CD8-positive, alpha-beta memory T cell (primary cell): Measurements from ENCODE around the gene CDHR3. TPM values are rescaled to one million over a fixed set of nuclear protein-coding genes. Genes with fewer than 3 reads are reported as not detected.

Source experiments
- CTCF ChIA-PET: fragments of 350-600 bp; sonication (Branson Sonifier 250); formaldehyde crosslinking; loops from one replicate; lab custom pipeline; 2021; ENCODE audit warnings: antibody characterized with exemption; lab: Charles Lee
- POLR2A ChIA-PET: fragments of 350-600 bp; sonication (Branson Sonifier 250); formaldehyde crosslinking; loops from one replicate; lab custom pipeline; 2021; ENCODE audit warnings: antibody characterized with exemption; lab: Charles Lee
- DNase-seq, 5 donors: peaks; one replicate each; pipeline versions ENCODE4 v3.0.0 to v3.0.0-alpha.2; 2020 to 2022; ENCODE audit warnings: mixed read lengths in 1 of 5
- H3K27ac ChIP-seq: one replicate; pipeline ENCODE4 v1.7.0; 2013; ENCODE audit warnings: low read depth, mild to moderate bottlenecking, low read length, moderate library complexity
- H3K27me3 ChIP-seq: 2 replicates; pipeline ENCODE4 v1.7.0; 2013; ENCODE audit warnings: low read length, mild to moderate bottlenecking; ENCODE audit not compliant: insufficient read depth, poor library complexity, severe bottlenecking
- H3K36me3 ChIP-seq: 2 replicates; pipeline ENCODE4 v1.7.0; 2013; ENCODE audit warnings: mild to moderate bottlenecking, low read length, moderate library complexity; ENCODE audit not compliant: insufficient read depth
- H3K4me1 ChIP-seq: 2 replicates; pipeline ENCODE4 v1.7.0; 2013; ENCODE audit warnings: mild to moderate bottlenecking, low read length, moderate library complexity; ENCODE audit not compliant: insufficient read depth
- H3K4me3 ChIP-seq: 2 replicates; pipeline ENCODE4 v1.7.0; 2013; ENCODE audit warnings: mild to moderate bottlenecking, low read length
- H3K9me3 ChIP-seq: 2 replicates; pipeline ENCODE4 v1.7.0; 2013; ENCODE audit warnings: mild to moderate bottlenecking, low read length
- H3K27ac Mint-ChIP-seq, 8 donors: one replicate each; pipeline ENCODE4 v1.8.0; 2020 to 2021; ENCODE audit warnings: mixed read lengths in 8 of 8, mild to moderate bottlenecking in 6 of 8, inconsistent platforms in 3 of 8, moderate library complexity in 3 of 8
- H3K27me3 Mint-ChIP-seq, 2 donors: one replicate each; pipeline ENCODE4 v1.8.0; 2020 to 2021; ENCODE audit warnings: mixed read lengths in 2 of 2, mild to moderate bottlenecking in 1 of 2, moderate library complexity in 1 of 2
- H3K36me3 Mint-ChIP-seq, 3 donors: one replicate each; pipeline ENCODE4 v1.8.0; 2020 to 2021; ENCODE audit warnings: mixed read lengths in 3 of 3, inconsistent platforms in 1 of 3, mild to moderate bottlenecking in 1 of 3
- H3K4me1 Mint-ChIP-seq, 3 donors: one replicate each; pipeline ENCODE4 v1.8.0; 2020 to 2021; ENCODE audit warnings: mixed read lengths in 3 of 3, inconsistent platforms in 1 of 3, mild to moderate bottlenecking in 1 of 3
- H3K4me3 Mint-ChIP-seq, 7 donors: one replicate each; pipeline ENCODE4 v1.8.0; 2020 to 2021; ENCODE audit warnings: mixed read lengths in 7 of 7, mild to moderate bottlenecking in 6 of 7, moderate library complexity in 4 of 7, inconsistent platforms in 2 of 7
- H3K9me3 Mint-ChIP-seq, 5 donors: one replicate each; pipeline ENCODE4 v1.8.0; 2020 to 2022; ENCODE audit warnings: mixed read lengths in 5 of 5, mild to moderate bottlenecking in 3 of 5, moderate library complexity in 2 of 5, inconsistent platforms in 1 of 5
- polyA plus RNA-seq: library from polyadenylated mRNA; unstranded; fragments of 300-500 nt; fragmentation: Illumina TruSeq; gene quantifications from one replicate; pipeline ENCODE4 v1.2.3, GENCODE V29; 2021
- total RNA-seq, 2 experiments: library from RNA; stranded (reverse); gene quantifications; one replicate each; pipeline ENCODE4 v1.2.3, GENCODE V29; 2021

The CDHR3 gene
- total and polyA plus RNA-seq, 3 experiments from 2014 or later: 0.55 to 1.7 (median 1.4) TPM

- no peaks in the 10 kb centered on the region for H3K36me3 ChIP-seq
- H3K4me1 ChIP-seq: no peaks in the 10 kb centered on the region
- no peak overlapping the region for H3K4me3 Mint-ChIP-seq
- DNase-seq: no peak
- ChIA-PET POLR2A (no interaction called here), CTCF (no interaction called here)
- H3K4me1 Mint-ChIP-seq: no peaks in the 10 kb centered on the region
- no peak overlapping the region for H3K27ac ChIP-seq
- no peaks in the 10 kb centered on the region for H3K27me3 ChIP-seq
- H3K36me3 Mint-ChIP-seq: no peaks in the 10 kb centered on the region
- no peaks in the 10 kb centered on the region for H3K9me3 ChIP-seq
- no peaks in the 10 kb centered on the region for H3K27me3 Mint-ChIP-seq
- H3K9me3 Mint-ChIP-seq: no peaks in the 10 kb centered on the region
- no peak overlapping the region for H3K4me3 ChIP-seq
- H3K27ac Mint-ChIP-seq: peak overlapping the region in 1 of 8 donors; percentile 61
Measured at GRCh38 chr7:105990727-105991453, 27.8 kb downstream of the CDHR3 start.

GRCh38 chr7:105992905-105993304 is 29.8 kb downstream of the CDHR3 start:
- POLR2A ChIA-PET: no interaction called here
- no peaks in the 10 kb centered on the region for H3K4me1 Mint-ChIP-seq
- no peaks in the 10 kb centered on the region for H3K9me3 ChIP-seq
- no peak overlapping the region for H3K4me3 Mint-ChIP-seq
- no peaks in the 10 kb centered on the region for H3K4me1 ChIP-seq
- H3K27ac ChIP-seq: no peak overlapping the region
- CTCF ChIA-PET: interaction anchor here (1.6 to 1.7 kb wide), 2 partner anchors 19 to 336 kb away, joined by 3 to 4 read pairs; no protein-coding TSS in a partner anchor
- no peaks in the 10 kb centered on the region for H3K27me3 Mint-ChIP-seq
- no peaks in the 10 kb centered on the region for H3K36me3 ChIP-seq
- no peaks in the 10 kb centered on the region for H3K27me3 ChIP-seq
- no peak overlapping the region for H3K27ac Mint-ChIP-seq
- DNase-seq: peak in 1 of 5 donors; percentile 40
- H3K4me3 ChIP-seq: no peak overlapping the region
- no peaks in the 10 kb centered on the region for H3K36me3 Mint-ChIP-seq
- H3K9me3 Mint-ChIP-seq: no peaks in the 10 kb centered on the region

- ChIA-PET POLR2A (no interaction called here), CTCF (interaction anchor here (1.2 kb wide), 1 partner anchor 49 kb away, joined by 3 read pairs; no protein-coding TSS in a partner anchor)
- no peak overlapping the region for H3K4me3 ChIP-seq
- H3K27ac Mint-ChIP-seq: peak overlapping the region in 1 of 8 donors; percentile 57
- no peaks in the 10 kb centered on the region for H3K9me3 Mint-ChIP-seq
- H3K4me1 ChIP-seq: no peaks in the 10 kb centered on the region
- H3K27me3 ChIP-seq: no peaks in the 10 kb centered on the region
- no peaks in the 10 kb centered on the region for H3K4me1 Mint-ChIP-seq
- no peaks in the 10 kb centered on the region for H3K27me3 Mint-ChIP-seq
- no peaks in the 10 kb centered on the region for H3K36me3 ChIP-seq
- H3K27ac ChIP-seq: no peak overlapping the region
- no peaks in the 10 kb centered on the region for H3K9me3 ChIP-seq
- no peak overlapping the region for H3K4me3 Mint-ChIP-seq
- no peaks in the 10 kb centered on the region for H3K36me3 Mint-ChIP-seq
- DNase-seq: no peak
Measured at GRCh38 chr7:105996860-105997737, 34.0 kb downstream of the CDHR3 start.

GRCh38 chr7:105999256-105999655 is 36.2 kb downstream of the CDHR3 start:
- ChIA-PET CTCF (interaction anchor here (1.0 to 2.4 kb wide), 3 partner anchors 10 to 343 kb away, joined by 3 to 9 read pairs (median 4); no protein-coding TSS in a partner anchor), POLR2A (no interaction called here)
- H3K27ac ChIP-seq: no peak overlapping the region
- Mint-ChIP-seq H3K27me3 (no peaks in the 10 kb centered on the region), H3K4me1 (no peaks in the 10 kb centered on the region), H3K4me3 (no peak overlapping the region), H3K27ac (peak overlapping the region in 1 of 8 donors; percentile 60), H3K9me3 (no peaks in the 10 kb centered on the region), H3K36me3 (no peaks in the 10 kb centered on the region)
- H3K36me3 ChIP-seq: no peaks in the 10 kb centered on the region
- H3K4me1 ChIP-seq: no peaks in the 10 kb centered on the region
- H3K4me3 ChIP-seq: no peak overlapping the region
- H3K9me3 ChIP-seq: no peaks in the 10 kb centered on the region
- no peak for DNase-seq
- no peaks in the 10 kb centered on the region for H3K27me3 ChIP-seq

DNA sequence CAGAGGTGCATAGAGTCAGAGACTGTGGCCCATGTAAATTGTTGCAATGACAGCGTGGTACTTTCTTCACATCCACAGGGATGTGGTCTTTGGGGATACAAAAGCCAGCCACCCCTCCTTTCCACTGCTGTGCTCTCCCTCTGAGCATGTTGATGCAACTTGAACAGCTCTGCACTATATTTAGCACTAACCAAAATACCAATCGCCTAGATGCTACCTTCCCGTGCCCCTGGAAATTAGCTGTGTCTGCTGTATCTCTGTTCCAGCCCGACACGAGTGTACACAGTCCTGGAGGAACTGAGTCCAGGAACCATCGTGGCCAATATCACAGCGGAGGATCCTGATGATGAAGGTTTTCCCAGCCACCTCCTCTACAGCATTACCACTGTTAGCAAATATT is 38.1 kb downstream of the CDHR3 start:
- CTCF ChIA-PET: interaction anchor here (1.0 kb wide), 1 partner anchor 9 kb away, joined by 3 read pairs; no protein-coding TSS in a partner anchor
- H3K4me1 ChIP-seq: no peaks in the 10 kb centered on the region
- POLR2A ChIA-PET: no interaction called here
- H3K27ac ChIP-seq: no peak overlapping the region
- DNase-seq: no peak
- H3K4me1 Mint-ChIP-seq: no peaks in the 10 kb centered on the region
- no peaks in the 10 kb centered on the region for H3K9me3 ChIP-seq
- H3K27me3 Mint-ChIP-seq: no peaks in the 10 kb centered on the region
- no peaks in the 10 kb centered on the region for H3K36me3 ChIP-seq
- no peak overlapping the region for H3K27ac Mint-ChIP-seq
- H3K4me3 Mint-ChIP-seq: no peak overlapping the region
- no peak overlapping the region for H3K4me3 ChIP-seq
- no peaks in the 10 kb centered on the region for H3K27me3 ChIP-seq
- H3K36me3 Mint-ChIP-seq: peaks cover 0 to 6% (median 0%) of the 10 kb centered on the region in 3 donors
- H3K9me3 Mint-ChIP-seq: peaks cover 0 to 6% (median 4%) of the 10 kb centered on the region in 5 donors

- Mint-ChIP-seq H3K4me3 (no peak overlapping the region), H3K27ac (peak overlapping the region in 1 of 8 donors; percentile 43), H3K9me3 (peaks cover 0 to 6% (median 6%) of the 10 kb centered on the region in 5 donors), H3K27me3 (no peaks in the 10 kb centered on the region), H3K36me3 (peaks cover 0 to 8% (median 0%) of the 10 kb centered on the region in 3 donors), H3K4me1 (no peaks in the 10 kb centered on the region)
- Histone ChIP-seq H3K36me3 (no peaks in the 10 kb centered on the region), H3K27me3 (no peaks in the 10 kb centered on the region), H3K4me1 (no peaks in the 10 kb centered on the region), H3K9me3 (no peaks in the 10 kb centered on the region), H3K4me3 (no peak overlapping the region), H3K27ac (no peak overlapping the region)
- POLR2A ChIA-PET: no interaction called here
- DNase-seq: no peak
- CTCF ChIA-PET: no interaction called here
Measured at GRCh38 chr7:106001886-106002285, 38.8 kb downstream of the CDHR3 start.

DNA sequence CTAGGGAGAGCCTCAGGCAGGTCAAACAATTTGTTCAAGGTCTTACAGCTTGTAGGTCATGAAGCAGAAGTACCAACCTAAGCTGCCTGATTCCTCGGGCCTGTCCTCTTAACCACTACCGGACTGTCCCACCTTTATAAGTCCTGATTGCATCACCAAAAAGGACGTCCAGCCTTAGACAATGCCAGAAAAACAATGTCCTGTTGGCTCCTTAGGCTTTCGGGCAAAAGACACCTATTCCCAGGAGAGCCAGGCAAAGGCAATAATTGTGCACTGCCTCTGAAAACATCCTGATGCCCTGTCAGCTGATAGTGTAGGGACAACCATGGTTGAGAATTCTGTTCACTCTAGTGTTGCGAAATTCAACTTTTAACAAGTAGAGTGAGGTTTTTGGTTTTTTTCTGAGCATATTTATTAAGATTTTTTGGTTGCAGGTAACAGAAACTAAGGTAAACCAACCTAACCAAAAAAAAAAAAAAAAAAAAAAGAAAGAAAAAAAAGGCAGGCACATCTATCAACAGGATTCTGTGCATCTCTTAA is 40.5 kb downstream of the CDHR3 start:
- CTCF ChIA-PET: interaction anchor here (0.9 kb wide), 1 partner anchor 243 kb away, joined by 3 read pairs; no protein-coding TSS in a partner anchor
- no peak overlapping the region for H3K27ac ChIP-seq

More for the DNA sequence above, 40.5 kb downstream of the CDHR3 start:
- Mint-ChIP-seq H3K4me1 (no peaks in the 10 kb centered on the region), H3K9me3 (peaks cover 0 to 16% (median 13%) of the 10 kb centered on the region in 5 donors), H3K27me3 (no peaks in the 10 kb centered on the region), H3K27ac (no peak overlapping the region), H3K36me3 (peaks cover 2 to 16% (median 4%) of the 10 kb centered on the region in 3 donors), H3K4me3 (no peak overlapping the region)
- H3K9me3 ChIP-seq: no peaks in the 10 kb centered on the region
- POLR2A ChIA-PET: no interaction called here
- H3K36me3 ChIP-seq: no peaks in the 10 kb centered on the region
- no peaks in the 10 kb centered on the region for H3K27me3 ChIP-seq
- no peaks in the 10 kb centered on the region for H3K4me1 ChIP-seq
- no peak overlapping the region for H3K4me3 ChIP-seq
- DNase-seq: no peak
